Measurements from ENCODE around the gene CPSF4.

CPSF4 gene

GRCh38 chr7:99398891-99399445 lies 39.8 kb upstream of the CPSF4 start:
- TF ChIP-seq CTCF (IDR thresholded peaks at IDR 0.05; ENCODE audit: extremely low read depth, insufficient read depth, missing control alignments): no peak
- in situ Hi-C loops (cut with MboI; ENCODE audit: low pct_unique_long_range_greater_than_20kb, low sequenced_read_pairs, unreplicated experiment): no loop called here
- no peak for DNase-seq (ENCODE audit: low spot score)

GRCh38 chr7:99399597-99399996 lies 39.1 kb upstream of the CPSF4 start:
- in situ Hi-C loops (cut with MboI; ENCODE audit: low pct_unique_long_range_greater_than_20kb, low sequenced_read_pairs, unreplicated experiment): no loop called here
- TF ChIP-seq CTCF (IDR thresholded peaks at IDR 0.05; ENCODE audit: extremely low read depth, insufficient read depth, missing control alignments): no peak
- no peak for DNase-seq (ENCODE audit: low spot score)

- TF ChIP-seq CTCF (IDR thresholded peaks at IDR 0.05; ENCODE audit: extremely low read depth, insufficient read depth, missing control alignments): no peak
- DNase-seq (ENCODE audit: low spot score): no peak
- in situ Hi-C loops (cut with MboI; ENCODE audit: low pct_unique_long_range_greater_than_20kb, low sequenced_read_pairs, unreplicated experiment): no loop called here
Measured at GRCh38 chr7:99402854-99403253, 35.9 kb upstream of the CPSF4 start.

GRCh38 chr7:99403764-99404163 lies 35.0 kb upstream of the CPSF4 start:
- in situ Hi-C loops (cut with MboI; ENCODE audit: low pct_unique_long_range_greater_than_20kb, low sequenced_read_pairs, unreplicated experiment): no loop called here
- no peak for DNase-seq (ENCODE audit: low spot score)
- no peak for TF ChIP-seq CTCF (IDR thresholded peaks at IDR 0.05; ENCODE audit: extremely low read depth, insufficient read depth, missing control alignments)

- in situ Hi-C loops (cut with MboI; ENCODE audit: low pct_unique_long_range_greater_than_20kb, low sequenced_read_pairs, unreplicated experiment): no loop called here
- no peak for DNase-seq (ENCODE audit: low spot score)
- TF ChIP-seq CTCF (IDR thresholded peaks at IDR 0.05; ENCODE audit: extremely low read depth, insufficient read depth, missing control alignments): no peak
Measured at GRCh38 chr7:99404235-99404976, 34.3 kb upstream of the CPSF4 start.

GRCh38 chr7:99404977-99405320 lies 33.8 kb upstream of the CPSF4 start:
- in situ Hi-C loops (cut with MboI; ENCODE audit: low pct_unique_long_range_greater_than_20kb, low sequenced_read_pairs, unreplicated experiment): no loop called here
- TF ChIP-seq CTCF (IDR thresholded peaks at IDR 0.05; ENCODE audit: extremely low read depth, insufficient read depth, missing control alignments): no peak
- DNase-seq (ENCODE audit: low spot score): no peak
